ENCODE measurements around the gene XPNPEP1.

XPNPEP1 gene

GRCh38 chr10:109947111-109947920 is 24.0 kb upstream of the XPNPEP1 start:
- DNase-seq: no peak

- no peak for DNase-seq
Observed at GRCh38 chr10:109946680-109947079, 23.4 kb upstream of the XPNPEP1 start.

GRCh38 chr10:109945473-109946177 is 22.3 kb upstream of the XPNPEP1 start:
- DNase-seq: no peak

GRCh38 chr10:109944613-109945012 is 21.3 kb upstream of the XPNPEP1 start:
- no peak for DNase-seq

- DNase-seq: no peak
Observed at GRCh38 chr10:109941236-109941862, 18.0 kb upstream of the XPNPEP1 start.

GRCh38 chr10:109940553-109940952 is 17.2 kb upstream of the XPNPEP1 start:
- no peak for DNase-seq

GRCh38 chr10:109940117-109940516 is 16.8 kb upstream of the XPNPEP1 start:
- DNase-seq: no peak

GRCh38 chr10:109939315-109939961 is 16.1 kb upstream of the XPNPEP1 start:
- no peak for DNase-seq

- DNase-seq: no peak
Observed at GRCh38 chr10:109937460-109938065, 14.3 kb upstream of the XPNPEP1 start.

GRCh38 chr10:109934958-109935793 is 11.9 kb upstream of the XPNPEP1 start:
- no peak for DNase-seq

GRCh38 chr10:109933984-109934565 is 10.8 kb upstream of the XPNPEP1 start:
- no peak for DNase-seq

- no peak for DNase-seq
Observed at GRCh38 chr10:109932968-109933367, 9.7 kb upstream of the XPNPEP1 start.

GRCh38 chr10:109932391-109932790 is 9.1 kb upstream of the XPNPEP1 start:
- DNase-seq: no peak

- no peak for DNase-seq
Observed at GRCh38 chr10:109931163-109931562, 7.9 kb upstream of the XPNPEP1 start.

- no peak for DNase-seq
Observed at GRCh38 chr10:109929501-109930219, 6.3 kb upstream of the XPNPEP1 start.

- no peak for DNase-seq
Observed at GRCh38 chr10:109928475-109928891, 5.2 kb upstream of the XPNPEP1 start.

GRCh38 chr10:109926825-109927224 is 3.5 kb upstream of the XPNPEP1 start:
- no peak for DNase-seq

GRCh38 chr10:109926061-109926745 is 2.9 kb upstream of the XPNPEP1 start:
- DNase-seq: no peak

- no peak for DNase-seq
Observed at GRCh38 chr10:109924967-109925620, 1.8 kb upstream of the XPNPEP1 start.

GRCh38 chr10:109924087-109924486 is 776 bp upstream of the XPNPEP1 start:
- DNase-seq: no peak

All from activated CD4-positive, CD25-positive, alpha-beta regulatory T cell treated with anti-CD3 and anti-CD28 coated beads, Interleukin-2, amount 50 U/mL, for 72 hours (primary cell).